Kidney glomerular epithelial cell (primary cell): ENCODE data around the gene LANCL3.
"Not testable (repeated sequence)": the region's sequence is repeated elsewhere in the genome, so short reads cannot be mapped to it uniquely, and the experiment has no call there.

ENCODE experiments used
- DNase-seq: peaks from one replicate; lab custom pipeline; 2025; lab: John Stamatoyannopoulos, UW

LANCL3 gene

DNA sequence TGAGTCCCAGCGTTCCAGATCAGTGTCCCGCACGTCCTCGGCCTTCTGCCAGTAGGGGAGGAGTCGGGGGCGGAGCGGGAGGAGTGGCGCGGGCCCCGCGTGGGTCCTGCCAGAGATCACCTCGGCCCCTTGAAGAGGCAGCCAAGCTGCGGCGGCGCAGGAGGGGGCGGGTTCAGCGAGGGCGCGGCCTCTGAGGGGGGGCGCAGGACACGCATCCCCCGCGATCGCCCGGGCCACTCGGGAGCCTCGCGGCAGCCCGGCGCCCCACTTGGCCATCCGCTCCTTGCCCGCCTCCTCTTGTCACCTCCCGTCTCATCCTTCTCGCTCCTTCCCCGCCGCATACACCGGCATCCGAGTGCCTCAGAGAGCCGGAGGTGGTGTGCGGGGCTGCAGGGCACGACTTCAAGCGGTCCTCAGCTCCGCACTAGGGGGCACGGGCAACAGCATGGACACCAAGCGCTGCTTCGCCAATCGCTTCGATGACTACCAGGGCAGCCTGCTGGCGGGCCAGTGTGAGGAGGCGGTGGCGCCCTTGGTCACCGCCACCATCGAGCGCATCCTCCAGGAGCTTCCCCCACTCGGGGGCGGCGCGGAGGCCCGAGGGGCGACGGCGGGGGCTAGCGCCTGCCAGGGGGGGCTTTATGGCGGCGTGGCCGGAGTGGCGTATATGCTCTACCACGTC lies at the start of gene LANCL3:
Gene LANCL3 (plus strand): TSS at position 236 of the 682 bp plus-strand sequence. CDS start 210 bp downstream, at position 446.
- not testable (repeated sequence) for DNase-seq

DNA sequence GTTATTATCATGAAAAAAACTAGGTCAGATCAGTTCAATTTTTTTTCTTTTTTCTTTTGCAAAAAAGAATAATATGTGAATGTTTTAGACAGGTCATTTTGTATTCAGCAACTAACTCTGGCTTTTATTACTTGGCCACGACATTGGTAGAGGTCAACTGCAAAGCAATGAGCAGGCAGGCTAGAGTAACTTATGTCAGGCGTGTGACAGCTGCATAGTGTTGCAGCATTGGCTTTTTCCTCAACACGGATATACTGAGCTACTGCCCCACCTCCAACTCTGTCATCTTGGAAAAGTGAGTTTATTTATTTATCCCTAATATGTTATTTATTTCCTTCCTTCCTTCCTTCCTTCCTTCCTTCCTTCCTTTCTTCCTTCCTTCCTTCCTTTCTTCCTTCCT lies 47.8 kb upstream of the LANCL3 start:
- DNase-seq: not testable (repeated sequence)

DNA sequence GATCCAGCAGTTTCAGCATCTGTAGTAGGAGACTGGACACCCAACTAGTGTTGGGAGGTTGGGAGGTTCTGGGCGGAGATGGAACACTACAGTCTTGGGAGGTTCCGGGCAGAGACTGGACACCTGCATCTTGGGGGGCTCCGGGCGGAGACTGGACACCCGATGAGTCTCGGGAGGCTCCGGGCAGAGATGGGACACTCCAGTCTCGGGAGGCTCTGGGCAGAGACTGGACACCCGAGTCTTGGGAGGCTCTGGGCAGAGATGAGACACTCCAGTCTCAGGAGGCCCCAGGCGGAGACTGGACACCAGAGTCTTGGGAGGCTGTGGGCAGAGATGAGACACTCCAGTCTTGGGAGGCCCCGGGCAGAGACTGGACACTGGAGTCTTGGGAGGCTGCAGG lies 29.5 kb upstream of the LANCL3 start:
- DNase-seq: no peak

DNA sequence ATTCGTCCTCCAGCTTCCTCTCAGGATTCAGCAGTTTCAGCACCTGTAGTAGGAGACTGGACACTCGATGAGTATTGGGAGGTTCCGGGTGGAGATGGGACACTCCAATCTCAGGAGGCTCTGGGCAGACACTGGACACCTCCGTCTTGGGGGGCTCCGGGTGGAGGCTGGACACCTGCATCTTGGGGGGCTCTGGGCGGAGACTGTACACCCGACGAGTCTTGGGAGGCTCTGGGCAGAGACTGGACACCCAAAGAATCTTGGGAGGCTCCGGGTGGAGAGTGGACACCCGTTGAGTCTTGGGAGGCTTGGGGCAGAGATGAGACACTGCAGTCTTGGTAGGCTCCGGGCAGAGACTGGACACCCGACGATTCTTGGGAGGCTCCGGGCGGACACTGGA lies 28.7 kb upstream of the LANCL3 start:
- no peak for DNase-seq

DNA sequence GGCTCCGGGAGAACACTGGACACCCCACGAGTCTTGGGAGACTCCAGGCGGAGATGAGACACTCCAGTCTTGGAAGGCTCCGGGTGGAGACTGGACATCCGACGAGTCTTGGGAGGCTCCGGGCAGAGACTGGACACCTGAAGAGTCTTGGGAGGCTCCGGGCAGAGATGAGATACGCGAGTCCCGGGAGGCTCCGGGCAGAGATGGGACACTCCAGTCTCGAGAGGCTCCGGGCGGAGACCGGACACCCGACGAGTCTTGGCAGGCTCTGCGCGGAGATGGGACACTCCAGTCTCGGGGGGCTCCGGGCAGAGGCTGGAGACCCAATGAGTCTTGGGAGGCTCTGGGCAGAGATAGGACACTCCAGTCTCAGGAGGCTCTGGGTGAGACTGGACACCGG lies 28.1 kb upstream of the LANCL3 start:
- DNase-seq: no peak

DNA sequence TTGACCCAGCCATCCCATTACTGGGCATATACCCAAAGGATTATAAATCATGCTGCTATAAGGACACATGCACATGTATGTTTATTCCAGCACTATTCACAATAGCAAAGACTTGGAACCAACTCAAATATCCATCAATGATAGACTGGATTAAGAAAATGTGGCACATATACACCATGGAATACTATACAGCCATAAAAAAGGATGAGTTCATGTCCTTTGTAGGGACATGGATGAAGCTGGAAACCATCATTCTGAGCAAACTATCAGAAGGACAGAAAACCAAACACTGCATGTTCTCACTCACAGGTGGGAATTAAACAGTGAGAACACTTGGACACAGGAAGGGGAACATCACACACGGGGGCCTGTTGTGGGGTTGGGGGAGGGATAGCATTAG lies 26.9 kb upstream of the LANCL3 start:
- DNase-seq: not testable (repeated sequence)

DNA sequence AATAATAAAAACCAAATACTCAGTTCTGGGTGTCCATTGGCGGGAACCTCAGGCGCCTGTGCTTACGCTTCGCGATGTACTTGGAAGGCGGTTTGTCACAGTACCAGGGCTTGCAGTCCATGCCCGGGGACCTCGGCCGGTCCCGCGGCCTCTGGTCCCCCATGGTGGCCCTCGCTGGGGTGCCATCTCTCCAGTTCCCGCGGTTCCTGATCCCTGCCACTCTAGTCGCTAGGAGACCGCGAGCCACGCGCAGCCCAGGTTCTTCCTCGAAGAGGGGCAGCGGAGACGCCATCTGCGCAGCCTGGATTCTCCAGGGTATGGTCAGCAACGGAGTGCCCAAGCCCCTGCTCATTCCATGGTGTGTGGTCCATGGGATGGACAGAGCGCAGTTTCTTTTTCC lies 26.4 kb upstream of the LANCL3 start:
- DNase-seq: no peak

DNA sequence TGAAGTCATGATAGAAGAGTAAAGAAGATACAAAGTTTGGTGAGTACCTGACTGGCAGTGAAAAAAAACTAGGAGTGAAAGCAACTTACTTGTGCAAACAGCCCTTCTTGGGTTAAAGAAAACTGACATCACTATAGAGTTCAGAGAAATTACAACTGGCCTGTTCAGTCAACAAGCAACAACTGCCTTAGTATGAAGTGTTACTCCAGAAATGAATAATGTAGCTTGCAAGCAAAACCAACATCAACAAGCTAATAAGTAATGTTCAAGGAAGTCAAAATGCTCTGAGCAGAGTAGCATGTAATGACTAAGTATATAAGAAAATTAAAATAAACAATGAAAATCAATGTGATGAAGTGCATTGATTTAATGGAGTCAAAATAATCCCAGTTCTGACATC lies 21.8 kb upstream of the LANCL3 start:
- DNase-seq: not testable (repeated sequence)

DNA sequence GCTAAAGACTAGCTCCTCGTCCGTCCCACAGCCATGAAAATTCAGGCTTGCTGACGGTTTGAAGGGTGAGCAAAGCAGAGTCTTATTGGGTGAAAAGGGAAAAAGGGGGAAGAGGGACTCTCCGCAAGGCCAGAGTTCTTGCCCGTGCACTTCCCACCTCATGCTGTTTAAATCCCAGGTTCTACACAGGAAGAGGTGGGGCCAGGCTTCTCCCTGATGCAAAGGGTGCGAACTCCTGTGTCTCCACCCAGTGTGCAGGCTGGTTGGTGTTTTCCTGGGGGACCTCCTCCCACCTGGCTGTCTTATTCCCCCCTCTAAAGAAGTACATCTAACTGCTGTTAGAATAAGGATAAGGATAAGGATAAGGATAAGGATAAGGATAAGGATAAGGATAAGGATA lies 18.0 kb upstream of the LANCL3 start:
- no peak for DNase-seq

DNA sequence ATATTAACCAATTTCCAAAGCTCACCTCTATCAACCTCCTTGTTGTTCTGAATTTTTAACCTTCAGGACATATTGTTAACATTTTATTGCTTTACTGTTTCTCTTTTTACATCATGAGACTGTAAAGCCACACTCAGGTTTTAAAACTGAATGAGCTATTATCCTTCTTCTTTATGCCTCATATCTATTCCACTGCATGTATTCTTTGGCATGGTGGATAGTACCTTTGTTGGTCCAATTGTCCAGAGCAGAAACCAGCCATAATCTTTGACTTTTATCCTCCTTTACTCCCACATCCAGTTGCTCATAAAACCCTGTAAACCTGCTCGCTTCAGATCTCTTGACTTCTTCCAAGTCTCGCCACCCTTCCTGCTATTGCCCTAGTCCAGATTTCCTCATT lies 6.2 kb upstream of the LANCL3 start:
- not testable (repeated sequence) for DNase-seq

DNA sequence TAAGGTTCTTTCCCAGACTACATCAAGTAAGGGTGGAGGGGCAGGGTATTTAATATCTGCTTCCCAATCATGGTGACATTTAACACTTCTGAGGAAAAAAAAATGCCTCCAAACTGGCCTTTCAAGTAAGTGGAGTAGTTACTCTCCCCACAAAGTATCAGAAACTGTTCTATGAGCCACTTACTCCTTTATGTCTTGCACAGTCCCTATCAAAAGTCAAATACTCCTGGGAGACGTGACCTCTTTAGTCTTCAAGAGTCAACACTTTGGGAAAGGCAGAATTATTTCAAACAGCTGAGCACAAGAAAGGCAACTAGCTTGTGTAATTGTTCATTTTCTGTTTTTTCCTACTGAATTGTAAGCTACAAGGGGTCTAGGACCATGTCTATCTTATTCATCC lies 1.1 kb upstream of the LANCL3 start:
- DNase-seq: not testable (repeated sequence)

DNA sequence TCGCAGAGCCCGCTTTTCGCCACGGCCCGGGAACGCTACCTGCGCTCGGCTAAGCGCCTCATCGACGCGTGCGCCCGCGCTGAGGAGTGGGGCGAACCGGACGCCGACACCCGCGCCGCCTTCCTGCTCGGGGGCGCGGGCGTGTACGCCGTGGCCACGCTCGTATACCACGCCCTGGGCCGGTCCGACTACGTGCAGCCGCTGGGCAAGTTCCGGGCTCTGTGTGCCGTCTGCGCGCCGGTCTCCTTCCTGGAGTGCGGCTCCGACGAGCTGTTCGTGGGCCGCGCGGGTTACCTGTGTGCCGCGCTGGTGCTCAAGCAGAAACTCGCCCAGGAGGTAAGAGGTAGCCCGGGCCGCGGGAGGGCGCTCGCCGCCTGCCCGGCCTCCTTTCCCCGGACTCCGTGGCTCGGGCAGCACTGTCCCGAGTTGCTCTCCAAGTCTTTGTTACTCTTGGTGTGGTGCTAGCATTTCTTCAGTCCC lies 687 bp downstream of the LANCL3 start:
- not testable (repeated sequence) for DNase-seq

DNA sequence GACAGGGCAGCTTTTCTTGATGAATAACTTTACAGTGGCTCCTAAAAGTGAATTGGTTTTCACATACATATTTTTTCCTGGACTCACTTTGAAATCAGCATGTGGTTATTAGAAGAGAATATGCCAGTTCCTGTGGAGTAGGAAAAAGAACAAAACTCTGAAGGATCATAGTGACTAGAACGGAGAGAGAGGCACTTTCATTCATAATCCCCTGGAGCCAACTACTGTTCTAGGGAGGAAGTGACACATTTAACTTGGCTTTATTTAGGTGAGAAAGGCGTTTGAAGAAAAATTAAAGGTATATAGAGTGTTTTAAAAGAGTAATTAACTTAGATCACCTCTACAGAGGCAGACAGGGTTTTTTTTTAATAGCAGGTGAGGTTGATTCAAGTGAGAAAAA lies 1.7 kb downstream of the LANCL3 start:
- not testable (repeated sequence) for DNase-seq

DNA sequence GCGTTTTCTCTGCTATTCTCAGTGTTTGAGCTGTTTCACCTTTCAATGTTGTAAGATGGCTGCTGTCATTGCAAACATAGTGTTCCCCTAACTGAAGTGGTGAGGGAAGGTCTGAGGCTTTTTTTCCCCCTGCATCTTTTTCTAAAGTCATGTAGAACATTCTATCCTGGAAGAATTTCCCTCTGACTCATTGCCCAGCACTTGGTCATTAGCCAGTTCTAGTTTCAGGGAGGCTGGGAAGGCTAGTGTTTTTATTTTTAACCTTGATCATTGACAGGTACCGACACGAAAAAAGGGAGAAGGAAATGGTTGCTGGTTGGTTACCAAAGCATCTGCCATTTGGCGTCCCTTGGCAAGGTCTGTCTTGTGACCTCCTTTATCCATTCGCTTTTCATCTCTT lies 6.6 kb downstream of the LANCL3 start:
- DNase-seq: no peak

DNA sequence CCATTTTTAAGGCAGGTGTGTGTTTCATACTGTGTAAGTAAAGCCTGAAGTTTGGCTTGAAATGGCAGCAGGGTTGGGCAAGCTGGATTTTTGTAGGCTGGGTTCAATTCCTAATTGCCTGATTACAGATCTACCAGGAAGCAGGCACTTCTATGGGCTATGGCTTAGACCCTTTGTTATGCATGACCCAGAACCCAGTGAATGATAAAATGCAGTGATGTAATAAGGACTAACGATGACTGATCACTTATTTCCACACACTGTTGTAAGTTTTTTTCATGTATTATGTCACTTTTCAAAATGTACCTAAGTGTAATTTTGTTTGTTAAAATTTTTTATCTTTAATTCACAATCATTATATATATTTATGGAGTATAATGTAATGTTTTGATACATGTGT lies 8.6 kb downstream of the LANCL3 start:
- DNase-seq: no peak

DNA sequence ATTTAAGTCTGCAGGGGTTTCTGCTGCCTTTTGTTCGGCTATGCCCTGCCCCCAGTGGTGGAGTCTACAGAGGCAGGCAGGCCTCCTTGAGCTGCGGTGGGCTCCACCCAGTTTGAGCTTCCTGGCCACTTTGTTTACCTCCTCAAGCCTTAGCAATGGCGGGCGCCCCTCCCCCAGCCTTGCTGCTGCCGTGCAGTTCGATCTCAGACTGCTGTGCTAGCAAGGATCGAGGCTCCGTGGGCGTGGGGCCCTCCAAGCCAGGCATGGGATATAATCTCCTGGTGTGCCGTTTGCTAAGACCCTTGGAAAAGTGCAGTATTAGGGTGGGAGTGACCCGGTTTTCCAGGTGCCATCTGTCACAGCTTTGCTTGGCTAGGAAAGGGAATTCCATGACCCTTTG lies 15.9 kb downstream of the LANCL3 start:
- not testable (repeated sequence) for DNase-seq

DNA sequence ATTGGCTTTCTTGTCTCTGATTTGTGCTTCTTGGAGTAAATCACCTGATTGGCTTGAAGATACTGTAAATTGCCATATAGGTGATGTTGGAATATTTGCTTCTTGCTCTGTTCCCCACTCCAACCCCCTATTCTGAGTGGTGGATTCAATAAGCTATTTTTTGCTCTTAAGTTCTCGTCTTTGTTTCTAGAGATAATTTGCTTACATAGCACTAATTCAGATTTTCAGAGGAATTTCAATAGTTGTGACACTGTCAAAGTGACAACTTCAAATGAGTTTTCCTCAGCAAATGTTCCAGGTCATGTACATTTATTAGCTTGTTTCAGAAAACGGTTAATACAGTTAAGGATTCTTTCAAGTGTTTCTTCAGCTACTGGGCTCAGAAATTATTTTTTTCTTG lies 18.6 kb downstream of the LANCL3 start:
- no peak for DNase-seq

DNA sequence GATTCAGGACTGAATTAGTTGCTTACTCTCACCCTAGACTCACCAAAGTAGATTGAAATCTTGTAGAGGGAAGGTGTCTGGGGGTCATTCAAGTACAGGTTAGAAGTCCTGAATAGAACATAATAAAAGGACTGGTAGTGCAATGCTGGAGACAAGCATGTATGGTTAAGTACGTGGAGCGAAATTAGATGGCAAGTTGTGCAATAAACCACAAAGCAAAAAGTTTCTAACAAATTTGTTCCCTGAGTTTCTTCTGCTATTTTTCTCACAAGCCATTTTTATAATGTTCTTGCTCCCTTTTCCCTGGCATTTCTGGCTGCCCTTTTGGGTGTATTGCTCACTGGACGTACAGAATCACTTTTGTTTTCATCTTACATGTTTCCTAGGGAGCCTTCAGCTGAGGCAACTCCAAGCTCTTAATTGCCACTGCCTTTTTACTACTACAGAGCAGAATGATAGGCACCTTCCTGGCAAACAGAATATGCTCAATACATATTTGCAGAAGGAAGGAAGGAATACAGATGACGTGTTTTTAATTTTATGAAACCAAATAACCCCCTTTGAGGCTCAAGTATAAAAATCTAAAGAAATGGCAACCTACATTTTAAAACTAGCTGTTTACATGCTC lies 23.4 kb downstream of the LANCL3 start:
- DNase-seq: no peak

DNA sequence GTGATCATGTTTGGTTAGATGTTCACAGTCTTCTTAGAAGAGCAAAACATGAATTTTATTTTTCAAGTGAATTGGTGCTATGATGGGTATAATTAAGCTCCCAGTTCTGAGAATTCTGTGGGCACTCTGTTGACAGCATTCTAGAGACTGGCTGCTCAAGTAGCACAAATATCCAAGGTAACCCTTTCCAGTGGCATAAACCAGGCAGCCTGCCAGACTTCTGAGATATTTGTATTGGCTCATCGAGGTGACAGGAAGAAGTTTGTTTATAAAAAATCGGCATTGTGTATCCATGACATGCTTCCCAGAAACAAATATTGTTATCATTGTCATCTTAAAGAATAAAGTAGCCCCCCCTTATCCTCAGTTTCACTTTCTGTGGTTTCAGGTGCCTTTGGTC lies 28.3 kb downstream of the LANCL3 start:
- no peak for DNase-seq

DNA sequence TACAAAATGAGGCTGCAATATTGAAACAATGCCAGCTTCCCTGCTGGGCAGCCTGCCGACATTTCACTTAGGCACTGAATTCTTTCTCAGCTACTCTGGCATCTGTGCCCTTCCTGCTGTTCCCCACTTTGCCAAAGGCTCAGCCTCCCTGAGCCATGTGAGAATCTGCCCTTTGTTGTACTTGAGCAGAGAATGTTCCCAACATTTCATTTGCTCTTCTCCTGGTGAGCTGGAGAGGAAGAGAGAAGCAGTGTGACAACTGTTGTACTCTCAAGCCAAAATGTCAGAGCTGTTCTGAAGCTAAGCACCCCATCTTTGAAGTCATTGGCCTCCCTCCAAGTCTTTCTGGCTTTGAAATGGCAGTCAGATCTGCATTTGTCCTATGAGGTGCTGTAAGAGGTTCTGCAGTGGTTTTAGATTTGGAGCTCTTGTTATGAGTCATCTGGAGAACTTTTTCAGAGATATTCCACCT lies 32.5 kb downstream of the LANCL3 start:
- DNase-seq: no peak

DNA sequence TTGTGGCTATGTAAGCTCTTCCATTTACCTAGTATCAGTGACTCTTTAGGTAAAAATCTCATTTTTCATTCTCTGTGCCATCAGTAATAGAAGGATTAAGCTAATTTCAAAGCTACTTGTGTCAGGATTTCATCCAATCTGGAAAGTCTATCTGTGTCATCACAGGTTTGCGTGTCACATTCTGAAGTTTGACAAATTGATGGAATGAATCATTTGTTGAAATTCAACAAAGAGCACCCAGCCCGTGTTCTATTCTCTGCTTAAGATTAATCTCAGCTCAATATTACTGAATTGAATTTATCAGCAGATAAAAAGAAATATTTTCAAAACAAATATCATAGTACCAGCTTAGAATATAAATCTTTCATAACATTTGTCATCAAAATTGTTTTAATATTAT lies 35.8 kb downstream of the LANCL3 start:
- DNase-seq: no peak

DNA sequence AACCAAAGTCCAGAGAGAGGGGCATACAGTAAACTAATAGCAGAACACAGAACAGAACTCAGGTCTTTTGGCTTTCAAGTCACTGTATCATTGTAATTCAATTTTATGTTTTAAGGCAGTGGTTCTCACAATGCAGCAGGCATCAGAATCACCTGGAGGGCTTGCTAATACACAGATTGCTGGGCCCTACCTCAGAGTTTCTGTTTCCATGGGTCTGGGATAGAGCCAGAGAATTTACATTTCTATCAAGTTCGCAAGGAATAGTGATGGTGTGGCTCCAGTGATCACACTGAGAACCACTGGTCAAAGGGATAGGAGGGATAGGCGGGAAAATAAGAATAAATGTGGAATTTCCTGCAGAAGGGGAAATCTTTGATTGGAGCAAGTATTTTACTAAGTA lies 36.7 kb downstream of the LANCL3 start:
- DNase-seq: no peak

DNA sequence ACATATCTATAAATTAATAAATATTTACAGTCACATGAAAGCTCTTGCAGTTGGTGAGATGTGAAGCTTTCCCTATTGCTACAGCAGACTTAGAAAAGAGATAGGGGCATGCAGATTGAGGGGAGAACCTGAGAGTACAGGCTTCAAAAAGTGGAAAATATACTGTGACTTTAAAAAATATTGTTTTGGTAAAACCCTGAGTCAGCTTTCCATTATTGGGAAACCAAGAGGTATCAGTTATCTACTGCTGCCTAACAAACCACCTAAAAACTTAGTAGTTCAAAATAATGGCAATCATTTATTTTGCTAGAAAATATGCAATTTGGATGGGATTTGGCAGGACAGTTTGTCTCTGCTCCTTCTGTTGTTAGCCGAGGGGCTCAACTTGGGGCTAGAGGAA lies 38.3 kb downstream of the LANCL3 start:
- DNase-seq: no peak

DNA sequence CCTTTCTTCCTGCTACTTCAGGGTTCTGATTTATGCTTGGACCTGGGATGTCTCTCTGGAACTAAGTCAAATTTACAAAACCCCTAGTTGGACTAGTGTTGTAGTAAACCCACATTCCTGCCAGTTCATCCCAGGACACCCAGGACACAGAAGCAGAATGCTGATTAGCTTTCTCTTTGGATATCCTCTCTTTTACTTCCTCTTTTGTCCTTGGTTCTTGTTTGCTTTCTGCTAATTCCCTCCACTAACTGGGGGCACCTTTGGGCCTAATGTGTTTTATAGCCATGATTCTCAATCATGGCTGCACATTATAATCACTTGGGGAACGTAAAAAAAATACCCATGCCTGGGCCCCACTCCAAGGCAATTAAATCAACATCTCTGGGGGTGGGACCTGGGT lies 42.5 kb downstream of the LANCL3 start:
- DNase-seq: no peak
